ENCODE measurements around the gene PLCXD3. TPM values are rescaled to one million over a fixed set of nuclear protein-coding genes. Genes with fewer than 3 reads are reported as not detected.

Gene PLCXD3
- total and polyA plus RNA-seq, 10 of the 15 experiments (the other 5 are each of a cell fraction or from before 2014, with no cell fraction given): not detected

- no peaks in the 10 kb centered on the region for H3K36me3 ChIP-seq (ENCODE audit: control insufficient read depth in 2 of 2, insufficient read depth in 2 of 2, low read length in 1 of 2)
- ChIA-PET POLR2A (no interaction called here), RAD21 (ENCODE audit: unreplicated experiment) (interaction anchor here (1.2 kb wide), 1 partner anchor 15 kb away, joined by 3 read pairs; no protein-coding TSS in a partner anchor), CTCF (interaction anchor here (0.9 kb wide), 1 partner anchor 507 kb away, joined by 3 read pairs; no protein-coding TSS in a partner anchor), SMC1A (ENCODE audit: uncharacterized antibody, unreplicated experiment) (no interaction called here)
- H3K9ac ChIP-seq (ENCODE audit: control insufficient read depth, insufficient read depth, low read length): no peak overlapping the region
- H4K20me1 ChIP-seq (ENCODE audit: control insufficient read depth, insufficient read depth): no peaks in the 10 kb centered on the region
- H3K9me3 ChIP-seq (replicated peaks; ENCODE audit: control insufficient read depth, insufficient read depth, low read length): no peaks in the 10 kb centered on the region
- intact Hi-C loops (cut with micrococcal nuclease; ENCODE audit: unreplicated experiment): no loop called here
- FAIRE-seq (no peak), ATAC-seq (no peak), DNase-seq (ENCODE audit: low read depth, low spot score) (no peak)
- WGBS (ENCODE audit: insufficient coverage, insufficient replicate concordance, low lambda C conversion rate, missing lambda C conversion rate): 24% methylated on average over 9 of the region's 9 CpGs
- in situ Hi-C loops (cut with MboI): no loop called here
- TF ChIP-seq TCF3 (IDR thresholded peaks at IDR 0.05; ENCODE audit: borderline replicate concordance, insufficient read depth, low read depth, low read length) (no peak), REST (IDR thresholded peaks at IDR 0.05; ENCODE audit: low read depth, low read length) (no peak), CREM (IDR thresholded peaks at IDR 0.05; ENCODE audit: low read depth) (no peak), CREB1 (IDR thresholded peaks at IDR 0.05; ENCODE audit: low read depth) (no peak), MEF2A (IDR thresholded peaks at IDR 0.05; ENCODE audit: insufficient read depth, low read depth, low read length) (no peak), PAX5 (IDR thresholded peaks at IDR 0.05; ENCODE audit: borderline replicate concordance, low read depth, low read length) (no peak), EGR1 (IDR thresholded peaks at IDR 0.05; ENCODE audit: borderline replicate concordance in 1 of 2, low read depth in 2 of 2, low read length in 2 of 2) (no peak), CBFB (IDR thresholded peaks at IDR 0.05; ENCODE audit: low read depth) (no peak), SPI1 (IDR thresholded peaks at IDR 0.05; ENCODE audit: borderline replicate concordance, insufficient read depth, low read depth, low read length) (no peak), NFIC (IDR thresholded peaks at IDR 0.05; ENCODE audit: low read depth, low read length) (no peak), NR2C2 (IDR thresholded peaks at IDR 0.05; ENCODE audit: borderline replicate concordance, control insufficient read depth, insufficient read length, low read depth) (no peak), ZNF687 (IDR thresholded peaks at IDR 0.05) (no peak), ZNF622 (IDR thresholded peaks at IDR 0.05) (no peak), NRF1 (conservative IDR thresholded peaks at IDR 0.05; ENCODE audit: low read depth, low read length) (no peak), LARP7 (IDR thresholded peaks at IDR 0.05) (no peak)
- H3K4me2 ChIP-seq (ENCODE audit: control insufficient read depth, insufficient read depth): no peak overlapping the region
- no peak overlapping the region for H2AFZ ChIP-seq (ENCODE audit: control insufficient read depth, low read depth, low read length)
- BruUV-seq (replicated peaks): no TSS peak
- no peaks in the 10 kb centered on the region for H3K27me3 ChIP-seq (replicated peaks in 1 of 2; ENCODE audit: control insufficient read depth in 2 of 2, insufficient read depth in 2 of 2, low read length in 1 of 2)
- H3K4me3 ChIP-seq: no peak overlapping the region
- H3K4me1 ChIP-seq (ENCODE audit: control insufficient read depth, insufficient read depth, low read length): no peaks in the 10 kb centered on the region
- H3K79me2 ChIP-seq (ENCODE audit: control insufficient read depth, insufficient read depth, low read length): no peaks in the 10 kb centered on the region
- H3K27ac ChIP-seq (ENCODE audit: control insufficient read depth, insufficient read depth): no peak overlapping the region
These were observed 100.1 kb downstream of the PLCXD3 start for GRCh38 chr5:41410307-41410706.
